A673 (cell line): Measurements from ENCODE around the gene THSD4.

Experiments used
- EZH2 ChIP-seq: fragments of 200-600 bp; sonication (generic); IDR thresholded peaks from 2 replicates; pipeline ENCODE4 v1.6.1; 2017; ENCODE audit warnings: borderline replicate concordance, low read depth, mild to moderate bottlenecking, mixed read lengths, antibody characterized with exemption, low read length; ENCODE audit not compliant: poor library complexity, severe bottlenecking
- TF ChIP-seq, protein P1 (sequence below): fragments of 300-800, 200-600 bp; sonication (generic); conservative IDR thresholded peaks from 2 replicates; pipeline ENCODE4 v1.5.1; 2017; ENCODE audit warnings: low read depth, mild to moderate bottlenecking, antibody characterized with exemption, low read length, moderate library complexity, mixed read lengths

GRCh38 chr15:71350622-71351378 lies 235.5 kb downstream of the THSD4 start:
- TF ChIP-seq, protein P1, sequence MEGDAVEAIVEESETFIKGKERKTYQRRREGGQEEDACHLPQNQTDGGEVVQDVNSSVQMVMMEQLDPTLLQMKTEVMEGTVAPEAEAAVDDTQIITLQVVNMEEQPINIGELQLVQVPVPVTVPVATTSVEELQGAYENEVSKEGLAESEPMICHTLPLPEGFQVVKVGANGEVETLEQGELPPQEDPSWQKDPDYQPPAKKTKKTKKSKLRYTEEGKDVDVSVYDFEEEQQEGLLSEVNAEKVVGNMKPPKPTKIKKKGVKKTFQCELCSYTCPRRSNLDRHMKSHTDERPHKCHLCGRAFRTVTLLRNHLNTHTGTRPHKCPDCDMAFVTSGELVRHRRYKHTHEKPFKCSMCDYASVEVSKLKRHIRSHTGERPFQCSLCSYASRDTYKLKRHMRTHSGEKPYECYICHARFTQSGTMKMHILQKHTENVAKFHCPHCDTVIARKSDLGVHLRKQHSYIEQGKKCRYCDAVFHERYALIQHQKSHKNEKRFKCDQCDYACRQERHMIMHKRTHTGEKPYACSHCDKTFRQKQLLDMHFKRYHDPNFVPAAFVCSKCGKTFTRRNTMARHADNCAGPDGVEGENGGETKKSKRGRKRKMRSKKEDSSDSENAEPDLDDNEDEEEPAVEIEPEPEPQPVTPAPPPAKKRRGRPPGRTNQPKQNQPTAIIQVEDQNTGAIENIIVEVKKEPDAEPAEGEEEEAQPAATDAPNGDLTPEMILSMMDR: no peak
- no peak for TF ChIP-seq EZH2
